ENCODE data around the gene CYB5R3.

The CYB5R3 gene

GRCh38 chr22:42649246-42650099 is at the start of gene CYB5R3:
TSS of gene CYB5R3 (minus strand) at chr22:42649392. CDS start at chr22:42649315, 77 bp downstream.
- no peaks in the 10 kb centered on the region for H3K27me3 ChIP-seq (ENCODE audit: insufficient read depth, low read length)
- H3K4me3 ChIP-seq (ENCODE audit: low read depth, low read length) = peak within 1 kb of the TSS; percentile 96
- H2AFZ ChIP-seq (ENCODE audit: low read length, unreplicated experiment) = peak within 1 kb of the TSS; percentile 92
- H3K27ac ChIP-seq (ENCODE audit: low read depth, low read length) = peak within 1 kb of the TSS; percentile 66
- H3K36me3 ChIP-seq (ENCODE audit: insufficient read depth, low read length) = no peaks in the 10 kb centered on the region
- peaks cover 34% of the 10 kb centered on the region for H3K4me1 ChIP-seq (ENCODE audit: control insufficient read depth, insufficient read depth, low read length, unreplicated experiment)
- peaks cover 42% of the 10 kb centered on the region for H3K79me2 ChIP-seq (ENCODE audit: control insufficient read depth, insufficient read depth, low read length, unreplicated experiment)

- Histone ChIP-seq H3K4me1 (ENCODE audit: control insufficient read depth, insufficient read depth, low read length, unreplicated experiment) (peaks cover 28% of the 10 kb centered on the region), H2AFZ (ENCODE audit: low read length, unreplicated experiment) (no peak overlapping the region), H3K79me2 (ENCODE audit: control insufficient read depth, insufficient read depth, low read length, unreplicated experiment) (no peaks in the 10 kb centered on the region), H3K27ac (ENCODE audit: low read depth, low read length) (peak overlapping the region; percentile 24), H3K4me3 (ENCODE audit: low read depth, low read length) (no peak overlapping the region), H3K36me3 (ENCODE audit: insufficient read depth, low read length) (no peaks in the 10 kb centered on the region), H3K27me3 (ENCODE audit: insufficient read depth, low read length) (no peaks in the 10 kb centered on the region)
These were observed 48.4 kb upstream of the CYB5R3 start for GRCh38 chr22:42697542-42698013.

GRCh38 chr22:42696331-42696967 is 47.3 kb upstream of the CYB5R3 start:
- H3K36me3 ChIP-seq (ENCODE audit: insufficient read depth, low read length) = no peaks in the 10 kb centered on the region
- H2AFZ ChIP-seq (ENCODE audit: low read length, unreplicated experiment) = no peak overlapping the region
- peaks cover 28% of the 10 kb centered on the region for H3K4me1 ChIP-seq (ENCODE audit: control insufficient read depth, insufficient read depth, low read length, unreplicated experiment)
- no peak overlapping the region for H3K4me3 ChIP-seq (ENCODE audit: low read depth, low read length)
- H3K27me3 ChIP-seq (ENCODE audit: insufficient read depth, low read length) = no peaks in the 10 kb centered on the region
- no peak overlapping the region for H3K27ac ChIP-seq (ENCODE audit: low read depth, low read length)
- H3K79me2 ChIP-seq (ENCODE audit: control insufficient read depth, insufficient read depth, low read length, unreplicated experiment) = no peaks in the 10 kb centered on the region

- Histone ChIP-seq H3K36me3 (ENCODE audit: insufficient read depth, low read length) (no peaks in the 10 kb centered on the region), H3K4me1 (ENCODE audit: control insufficient read depth, insufficient read depth, low read length, unreplicated experiment) (peaks cover 28% of the 10 kb centered on the region), H2AFZ (ENCODE audit: low read length, unreplicated experiment) (no peak overlapping the region), H3K4me3 (ENCODE audit: low read depth, low read length) (no peak overlapping the region), H3K27me3 (ENCODE audit: insufficient read depth, low read length) (no peaks in the 10 kb centered on the region), H3K27ac (ENCODE audit: low read depth, low read length) (no peak overlapping the region), H3K79me2 (ENCODE audit: control insufficient read depth, insufficient read depth, low read length, unreplicated experiment) (no peaks in the 10 kb centered on the region)
These were observed 46.1 kb upstream of the CYB5R3 start for GRCh38 chr22:42695294-42695693.

DNA sequence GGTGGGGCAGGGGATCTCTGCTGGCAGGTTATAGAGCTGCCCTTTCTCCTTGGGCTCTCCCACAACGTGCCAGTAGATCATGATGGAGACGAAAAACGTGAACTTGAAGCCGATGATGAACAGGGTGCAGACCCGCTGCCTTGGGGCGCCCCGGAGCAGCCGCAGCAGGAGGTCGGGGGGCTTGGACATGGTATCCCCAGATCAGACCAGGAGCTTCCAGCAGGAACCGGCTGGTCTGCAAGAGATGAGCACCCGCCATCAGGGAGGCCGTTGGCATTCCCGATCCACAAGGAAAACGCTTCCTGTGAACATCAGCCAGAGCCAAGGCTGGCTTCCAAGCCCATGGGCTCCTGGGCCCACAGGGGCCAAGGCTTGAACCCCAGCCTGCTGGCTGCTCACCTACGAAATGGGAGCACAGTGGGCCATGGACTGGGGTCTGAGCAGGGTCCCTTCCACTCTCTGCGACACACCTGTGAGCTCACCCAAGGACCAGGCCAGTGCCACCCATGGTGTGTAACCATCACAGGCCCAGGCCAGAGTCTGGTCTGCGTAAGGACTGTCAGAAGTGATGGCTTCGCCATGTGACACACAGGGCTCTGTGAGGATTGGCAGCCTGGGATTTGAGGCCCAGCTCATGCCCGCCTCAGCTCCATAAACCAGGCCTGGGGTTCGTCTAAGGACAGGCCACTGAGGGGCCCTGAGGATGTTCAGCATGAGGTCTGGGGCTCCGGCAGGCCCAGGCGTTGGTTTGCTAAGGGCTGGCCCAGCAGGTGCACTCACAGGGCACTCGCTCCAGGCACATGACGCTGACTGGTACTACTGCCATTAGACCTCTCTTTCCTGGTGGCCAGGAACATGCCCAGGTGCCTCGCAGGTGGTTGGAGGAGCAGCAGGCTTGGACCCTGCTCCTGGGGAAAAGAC is 44.8 kb upstream of the CYB5R3 start:
- no peak overlapping the region for H3K27ac ChIP-seq (ENCODE audit: low read depth, low read length)
- no peaks in the 10 kb centered on the region for H3K79me2 ChIP-seq (ENCODE audit: control insufficient read depth, insufficient read depth, low read length, unreplicated experiment)
- no peak overlapping the region for H2AFZ ChIP-seq (ENCODE audit: low read length, unreplicated experiment)
- H3K36me3 ChIP-seq (ENCODE audit: insufficient read depth, low read length) = no peaks in the 10 kb centered on the region
- no peak overlapping the region for H3K4me3 ChIP-seq (ENCODE audit: low read depth, low read length)
- no peaks in the 10 kb centered on the region for H3K27me3 ChIP-seq (ENCODE audit: insufficient read depth, low read length)
- peaks cover 23% of the 10 kb centered on the region for H3K4me1 ChIP-seq (ENCODE audit: control insufficient read depth, insufficient read depth, low read length, unreplicated experiment)

DNA sequence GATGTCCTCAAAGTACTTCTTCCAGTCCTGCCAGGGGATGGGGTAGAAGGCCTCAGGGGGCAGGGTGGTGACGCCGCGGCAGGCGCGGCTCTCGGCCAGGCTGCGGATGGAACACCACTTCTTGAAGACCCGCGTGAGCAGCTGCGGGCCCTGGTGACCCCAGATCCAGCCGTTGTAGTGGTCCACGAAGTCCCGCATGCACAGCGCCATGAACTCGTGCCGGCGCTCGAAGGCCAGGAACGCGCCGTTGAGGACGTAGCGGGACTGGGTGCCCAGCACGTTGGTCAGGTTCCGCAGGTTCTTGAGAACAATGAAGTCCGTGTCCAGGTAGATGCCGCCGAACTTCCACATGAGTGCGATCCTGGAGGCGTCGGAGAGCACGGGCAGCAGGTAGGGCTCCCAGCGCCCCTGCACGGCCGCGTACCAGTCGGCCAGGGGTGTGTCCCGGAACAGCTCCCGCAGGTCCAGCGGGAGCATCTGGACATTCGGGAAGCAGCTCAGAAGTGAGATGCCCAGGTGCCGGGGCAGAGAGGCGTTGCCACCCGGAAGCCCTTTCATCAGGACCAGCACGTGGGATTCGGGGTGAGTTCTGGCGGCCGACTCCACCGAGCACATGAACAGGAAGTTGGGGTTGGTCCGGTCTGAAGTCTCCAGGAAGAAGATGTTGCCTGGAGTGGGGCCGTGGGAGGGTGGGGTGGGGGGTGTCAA is 44.0 kb upstream of the CYB5R3 start:
- H3K79me2 ChIP-seq (ENCODE audit: control insufficient read depth, insufficient read depth, low read length, unreplicated experiment) = no peaks in the 10 kb centered on the region

GRCh38 chr22:42692239-42693054 is 43.3 kb upstream of the CYB5R3 start:
- Histone ChIP-seq H3K4me1 (ENCODE audit: control insufficient read depth, insufficient read depth, low read length, unreplicated experiment) (peaks cover 24% of the 10 kb centered on the region), H3K27ac (ENCODE audit: low read depth, low read length) (no peak overlapping the region), H3K36me3 (ENCODE audit: insufficient read depth, low read length) (no peaks in the 10 kb centered on the region), H3K27me3 (ENCODE audit: insufficient read depth, low read length) (no peaks in the 10 kb centered on the region), H2AFZ (ENCODE audit: low read length, unreplicated experiment) (no peak overlapping the region), H3K79me2 (ENCODE audit: control insufficient read depth, insufficient read depth, low read length, unreplicated experiment) (no peaks in the 10 kb centered on the region), H3K4me3 (ENCODE audit: low read depth, low read length) (no peak overlapping the region)

More for the DNA sequence above, 44.0 kb upstream of the CYB5R3 start:
- peaks cover 23% of the 10 kb centered on the region for H3K4me1 ChIP-seq (ENCODE audit: control insufficient read depth, insufficient read depth, low read length, unreplicated experiment)
- H3K36me3 ChIP-seq (ENCODE audit: insufficient read depth, low read length) = no peaks in the 10 kb centered on the region
- H3K27me3 ChIP-seq (ENCODE audit: insufficient read depth, low read length) = no peaks in the 10 kb centered on the region
- no peak overlapping the region for H3K4me3 ChIP-seq (ENCODE audit: low read depth, low read length)
- H3K27ac ChIP-seq (ENCODE audit: low read depth, low read length) = no peak overlapping the region
- H2AFZ ChIP-seq (ENCODE audit: low read length, unreplicated experiment) = no peak overlapping the region

- H3K27me3 ChIP-seq (ENCODE audit: insufficient read depth, low read length) = no peaks in the 10 kb centered on the region
These were observed 42.2 kb upstream of the CYB5R3 start for GRCh38 chr22:42691440-42691839.

GRCh38 chr22:42688241-42689211 is 39.3 kb upstream of the CYB5R3 start:
- Histone ChIP-seq H3K4me3 (ENCODE audit: low read depth, low read length) (no peak overlapping the region), H3K27ac (ENCODE audit: low read depth, low read length) (peak overlapping the region; percentile 65)

More at GRCh38 chr22:42691440-42691839, 42.2 kb upstream of the CYB5R3 start:
- Histone ChIP-seq H3K4me1 (ENCODE audit: control insufficient read depth, insufficient read depth, low read length, unreplicated experiment) (peaks cover 20% of the 10 kb centered on the region), H3K27ac (ENCODE audit: low read depth, low read length) (no peak overlapping the region), H3K79me2 (ENCODE audit: control insufficient read depth, insufficient read depth, low read length, unreplicated experiment) (no peaks in the 10 kb centered on the region), H2AFZ (ENCODE audit: low read length, unreplicated experiment) (no peak overlapping the region), H3K4me3 (ENCODE audit: low read depth, low read length) (no peak overlapping the region), H3K36me3 (ENCODE audit: insufficient read depth, low read length) (no peaks in the 10 kb centered on the region)

More at GRCh38 chr22:42688241-42689211, 39.3 kb upstream of the CYB5R3 start:
- Histone ChIP-seq H3K36me3 (ENCODE audit: insufficient read depth, low read length) (no peaks in the 10 kb centered on the region), H3K27me3 (ENCODE audit: insufficient read depth, low read length) (no peaks in the 10 kb centered on the region), H3K79me2 (ENCODE audit: control insufficient read depth, insufficient read depth, low read length, unreplicated experiment) (no peaks in the 10 kb centered on the region), H3K4me1 (ENCODE audit: control insufficient read depth, insufficient read depth, low read length, unreplicated experiment) (peaks cover 31% of the 10 kb centered on the region), H2AFZ (ENCODE audit: low read length, unreplicated experiment) (no peak overlapping the region)
